HuH-7.5 (cell line): ENCODE data around the gene TANC1.
"Not testable (repeated sequence)": the region's sequence is repeated elsewhere in the genome, so short reads cannot be mapped to it uniquely, and the experiment has no call there.

Experiments
- DNase-seq: peaks from one replicate; pipeline ENCODE4 v3.0.0; 2011; ENCODE audit warnings: low spot score

Gene TANC1

GRCh38 chr2:159029936-159030335 is 61.5 kb downstream of the TANC1 start:
- no peak for DNase-seq

- peak; percentile 27 for DNase-seq
These were observed 62.4 kb downstream of the TANC1 start for GRCh38 chr2:159030674-159031380.

- no peak for DNase-seq
These were observed 63.7 kb downstream of the TANC1 start for GRCh38 chr2:159032146-159032545.

- DNase-seq: no peak
These were observed 64.1 kb downstream of the TANC1 start for GRCh38 chr2:159032580-159032979.

GRCh38 chr2:159034713-159035112 is 66.3 kb downstream of the TANC1 start:
- DNase-seq: no peak

- peak; percentile 54 for DNase-seq
These were observed 67.5 kb downstream of the TANC1 start for GRCh38 chr2:159035790-159036411.

GRCh38 chr2:159036461-159036860 is 68.0 kb downstream of the TANC1 start:
- not testable (repeated sequence) for DNase-seq

GRCh38 chr2:159041328-159041727 is 72.9 kb downstream of the TANC1 start:
- not testable (repeated sequence) for DNase-seq

- no peak for DNase-seq
These were observed 73.8 kb downstream of the TANC1 start for GRCh38 chr2:159042115-159042850.

GRCh38 chr2:159043710-159044109 is 75.3 kb downstream of the TANC1 start:
- DNase-seq: no peak

GRCh38 chr2:159044804-159045286 is 76.4 kb downstream of the TANC1 start:
- no peak for DNase-seq

GRCh38 chr2:159045545-159046454 is 77.4 kb downstream of the TANC1 start:
- no peak for DNase-seq

- DNase-seq: no peak
These were observed 78.5 kb downstream of the TANC1 start for GRCh38 chr2:159046966-159047365.

- no peak for DNase-seq
These were observed 82.0 kb downstream of the TANC1 start for GRCh38 chr2:159050426-159050825.

GRCh38 chr2:159051133-159051532 is 82.7 kb downstream of the TANC1 start:
- no peak for DNase-seq

GRCh38 chr2:159051661-159052060 is 83.2 kb downstream of the TANC1 start:
- no peak for DNase-seq

GRCh38 chr2:159052157-159052601 is 83.7 kb downstream of the TANC1 start:
- DNase-seq: no peak

- no peak for DNase-seq
These were observed 85.0 kb downstream of the TANC1 start for GRCh38 chr2:159053161-159054031.

- DNase-seq: no peak
These were observed 85.5 kb downstream of the TANC1 start for GRCh38 chr2:159054032-159054334.

GRCh38 chr2:159054985-159055384 is 86.5 kb downstream of the TANC1 start:
- DNase-seq: no peak

- DNase-seq: peak; percentile 15
These were observed 92.1 kb downstream of the TANC1 start for GRCh38 chr2:159060518-159060917.
